Measurements from ENCODE around the gene ATOH8.

Gene ATOH8

DNA sequence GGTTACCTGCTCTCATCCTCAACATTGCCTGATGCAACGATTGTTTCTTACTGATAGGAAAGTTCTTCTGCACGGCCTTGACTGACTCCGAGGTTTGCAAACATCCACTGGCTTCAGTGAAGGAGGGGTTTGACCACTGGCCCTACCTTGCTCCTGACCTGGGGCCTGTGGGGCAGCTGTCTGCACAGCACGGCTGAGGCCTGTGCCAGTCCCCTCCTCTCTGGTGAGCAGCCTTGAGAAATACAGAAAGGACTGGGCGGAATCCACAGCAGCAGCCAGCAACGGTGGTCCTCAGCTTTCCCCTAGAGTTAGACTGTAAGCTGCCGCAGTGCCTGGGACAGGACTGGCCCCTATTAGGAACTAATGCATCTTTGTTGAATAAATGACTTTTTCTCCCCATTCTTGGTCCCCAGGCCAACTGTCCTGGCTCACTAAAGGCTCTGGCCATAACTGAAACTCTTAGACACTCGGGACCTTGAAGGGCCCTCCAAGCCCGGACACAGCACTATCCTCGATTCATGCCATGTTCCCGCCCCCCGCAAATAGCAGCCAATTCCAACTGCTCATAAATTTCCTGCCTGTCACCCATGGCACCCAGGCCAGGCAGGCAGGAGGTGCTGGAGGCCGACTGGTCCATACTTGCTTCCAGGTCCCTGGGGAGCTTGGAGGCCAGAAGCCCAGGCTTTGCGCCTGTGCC, 26.7 kb downstream of the ATOH8 start:
- TF ChIP-seq, protein P1, sequence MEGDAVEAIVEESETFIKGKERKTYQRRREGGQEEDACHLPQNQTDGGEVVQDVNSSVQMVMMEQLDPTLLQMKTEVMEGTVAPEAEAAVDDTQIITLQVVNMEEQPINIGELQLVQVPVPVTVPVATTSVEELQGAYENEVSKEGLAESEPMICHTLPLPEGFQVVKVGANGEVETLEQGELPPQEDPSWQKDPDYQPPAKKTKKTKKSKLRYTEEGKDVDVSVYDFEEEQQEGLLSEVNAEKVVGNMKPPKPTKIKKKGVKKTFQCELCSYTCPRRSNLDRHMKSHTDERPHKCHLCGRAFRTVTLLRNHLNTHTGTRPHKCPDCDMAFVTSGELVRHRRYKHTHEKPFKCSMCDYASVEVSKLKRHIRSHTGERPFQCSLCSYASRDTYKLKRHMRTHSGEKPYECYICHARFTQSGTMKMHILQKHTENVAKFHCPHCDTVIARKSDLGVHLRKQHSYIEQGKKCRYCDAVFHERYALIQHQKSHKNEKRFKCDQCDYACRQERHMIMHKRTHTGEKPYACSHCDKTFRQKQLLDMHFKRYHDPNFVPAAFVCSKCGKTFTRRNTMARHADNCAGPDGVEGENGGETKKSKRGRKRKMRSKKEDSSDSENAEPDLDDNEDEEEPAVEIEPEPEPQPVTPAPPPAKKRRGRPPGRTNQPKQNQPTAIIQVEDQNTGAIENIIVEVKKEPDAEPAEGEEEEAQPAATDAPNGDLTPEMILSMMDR (IDR thresholded peaks at IDR 0.05) = no peak
- peak overlapping the region; percentile 34 to 70 for H3K27ac ChIP-seq
- H3K4me3 ChIP-seq = peak overlapping the region; percentile 22
- no peak for DNase-seq (ENCODE audit: low spot score)

DNA sequence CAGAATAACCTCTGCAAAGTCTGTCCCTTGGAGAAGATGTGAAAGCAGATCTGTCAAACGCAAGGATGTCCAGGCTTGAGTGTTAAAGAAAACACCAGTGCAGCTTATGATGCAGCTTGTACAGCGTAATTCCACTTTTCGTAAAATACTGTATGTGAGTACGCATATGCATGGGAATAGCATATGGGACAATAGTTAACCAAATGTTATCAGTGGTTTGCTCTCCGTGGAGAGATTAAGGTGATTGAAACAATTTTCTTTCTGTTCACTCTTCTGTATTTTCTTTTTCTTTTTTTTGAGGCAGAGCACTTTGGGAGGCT, 27.2 kb downstream of the ATOH8 start:
- Histone ChIP-seq H3K27ac (peak overlapping the region; percentile 34 to 70), H3K4me3 (peak overlapping the region; percentile 22)
- TF ChIP-seq, protein P1 (IDR thresholded peaks at IDR 0.05) = no peak
- no peak for DNase-seq (ENCODE audit: low spot score)

DNA sequence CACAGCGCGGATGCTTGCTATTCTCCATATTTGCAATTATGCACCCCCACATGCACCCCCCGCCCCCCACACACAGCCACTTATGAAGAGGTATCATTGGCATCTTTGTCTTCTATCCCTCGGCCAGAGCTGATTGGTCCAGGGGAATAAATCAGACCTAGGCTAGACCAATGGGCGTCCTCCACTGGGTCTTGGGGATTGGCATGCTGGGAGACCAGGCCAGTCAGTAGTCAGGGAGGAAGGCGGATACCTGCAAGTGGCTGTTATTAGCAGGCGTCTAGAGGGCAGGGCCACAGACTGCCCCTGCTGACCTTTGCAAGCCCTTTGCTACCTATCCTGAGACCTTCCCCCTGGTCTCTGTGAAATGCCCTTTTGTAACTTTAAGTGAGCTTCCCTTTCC, 30.0 kb downstream of the ATOH8 start:
- no peak overlapping the region for H3K4me3 ChIP-seq
- no peak for DNase-seq (ENCODE audit: low spot score)
- TF ChIP-seq, protein P1 (IDR thresholded peaks at IDR 0.05) = no peak
- H3K27ac ChIP-seq = peak overlapping the region in 1 of 2 donors; percentile 42

DNA sequence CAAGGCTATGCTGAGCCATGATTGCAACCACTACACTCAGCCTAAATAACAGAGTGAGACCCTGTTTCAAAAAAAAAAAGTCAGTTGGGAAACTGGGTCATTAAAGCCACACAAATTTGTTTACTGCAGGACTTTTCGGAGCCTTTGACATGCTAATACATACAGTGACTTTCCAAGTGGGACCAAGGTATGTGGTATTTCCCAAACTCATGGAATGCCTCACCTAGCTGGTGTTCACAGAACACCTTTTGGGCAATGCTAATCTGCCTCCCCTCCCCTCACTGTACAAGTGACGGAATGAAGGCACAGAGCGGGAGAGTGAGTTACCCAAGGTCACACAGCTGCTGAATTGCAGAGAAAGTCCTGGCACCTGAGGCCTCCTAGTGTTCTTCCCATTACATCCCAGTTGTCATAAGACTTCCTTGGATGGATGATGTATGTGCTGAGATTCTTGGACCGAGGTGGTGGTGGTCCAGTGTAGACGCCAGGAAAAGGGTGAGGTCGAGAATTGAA, 30.7 kb downstream of the ATOH8 start:
- no peak for DNase-seq (ENCODE audit: low spot score)
- peak overlapping the region in 1 of 2 donors; percentile 66 for H3K27ac ChIP-seq
- TF ChIP-seq, protein P1 (IDR thresholded peaks at IDR 0.05) = no peak
- H3K4me3 ChIP-seq = peak overlapping the region; percentile 19

DNA sequence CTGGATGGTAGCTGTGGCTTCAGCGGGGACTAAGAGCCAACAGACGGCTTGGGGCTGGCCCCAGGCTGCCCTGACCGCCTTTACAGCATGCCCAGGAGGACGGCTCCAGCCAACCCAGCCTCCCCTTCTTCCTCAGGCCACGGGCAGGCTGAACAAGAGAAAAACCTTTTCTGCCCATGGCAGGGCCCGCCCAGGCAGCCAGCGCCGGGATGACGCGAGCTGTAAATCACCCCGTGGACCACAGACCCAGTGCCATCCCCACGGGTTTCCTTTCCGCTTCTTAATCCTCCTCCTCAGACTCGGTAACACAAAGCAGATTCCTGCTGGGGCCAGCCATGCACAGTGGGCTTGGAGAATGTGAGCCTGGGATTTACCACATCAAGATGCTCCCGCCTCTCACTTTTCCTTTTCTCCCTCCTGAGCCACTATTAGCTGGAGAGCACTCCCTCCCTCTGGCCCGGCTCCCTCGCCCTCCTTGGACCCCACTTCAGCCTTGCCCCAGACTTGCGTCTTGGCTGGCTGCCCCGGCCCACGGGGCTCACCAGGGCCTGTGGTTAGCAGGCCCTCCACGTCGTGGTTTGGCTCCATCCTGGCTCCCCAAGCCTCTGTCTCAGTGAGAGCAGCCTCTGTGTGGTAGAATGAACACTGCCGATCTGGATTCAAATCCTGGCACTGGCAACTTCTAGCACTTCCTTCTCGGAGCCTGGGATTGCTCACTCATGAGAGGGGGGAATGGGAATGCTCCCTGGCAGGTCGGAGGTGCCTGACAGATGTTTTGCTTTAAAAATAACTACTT, 31.4 kb downstream of the ATOH8 start:
- Histone ChIP-seq H3K27ac (peak overlapping the region; percentile 35 to 66), H3K4me3 (peak overlapping the region; percentile 19)
- TF ChIP-seq, protein P1 (IDR thresholded peaks at IDR 0.05) = no peak
- no peak for DNase-seq (ENCODE audit: low spot score)

DNA sequence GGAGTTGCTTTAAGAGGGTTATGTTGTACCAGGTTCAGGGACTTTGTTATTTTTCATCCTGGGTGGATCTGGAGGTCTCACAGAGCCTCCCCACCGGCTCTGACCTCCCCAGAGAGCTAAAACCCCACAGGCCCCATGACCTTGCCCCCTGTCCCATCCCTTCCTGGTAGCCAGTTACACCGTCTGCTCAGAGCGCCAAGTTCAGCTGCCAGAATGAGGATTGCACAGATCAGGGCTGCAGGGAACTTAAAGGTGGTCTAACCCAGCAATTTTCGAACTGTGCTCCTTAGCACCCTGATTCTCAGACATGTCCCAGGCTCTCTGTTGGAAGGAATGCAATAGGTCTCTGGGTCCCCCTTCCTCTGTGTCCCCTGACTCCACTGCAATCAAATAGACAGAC, 32.1 kb downstream of the ATOH8 start:
- no peak for DNase-seq (ENCODE audit: low spot score)
- Histone ChIP-seq H3K4me3 (peak overlapping the region; percentile 8), H3K27ac (peak overlapping the region; percentile 35 to 66)
- TF ChIP-seq, protein P1 (IDR thresholded peaks at IDR 0.05) = no peak
